Measurements from ENCODE around the gene WFDC9. TPM values are rescaled to one million over a fixed set of nuclear protein-coding genes. Genes with fewer than 3 reads are reported as not detected.

Gene WFDC9
- polyA plus RNA-seq, 1 donor (not counting 4 experiments of a cell fraction or from before 2014, with no cell fraction given): not detected

- Histone ChIP-seq H4K20me1 (ENCODE audit: control insufficient read depth, extremely low read depth, insufficient read depth, low read length) (no peaks in the 10 kb centered on the region), H3K36me3 (ENCODE audit: control insufficient read depth in 2 of 2, extremely low read depth in 1 of 2, insufficient read depth in 2 of 2, low read length in 2 of 2) (no peaks in the 10 kb centered on the region), H3K9ac (ENCODE audit: control insufficient read depth, extremely low read depth, insufficient read depth, low read length) (no peak overlapping the region), H3K9me1 (ENCODE audit: control insufficient read depth, extremely low read depth, insufficient read depth, low read length) (no peaks in the 10 kb centered on the region), H3K27me3 (ENCODE audit: control insufficient read depth, extremely low read depth, insufficient read depth, low read length) (no peaks in the 10 kb centered on the region), H3K4me2 (ENCODE audit: control insufficient read depth, extremely low read depth, insufficient read depth, low read depth, low read length) (no peak overlapping the region), H2AFZ (ENCODE audit: control insufficient read depth, low read length) (no peak overlapping the region), H3K27ac (ENCODE audit: control insufficient read depth, insufficient read depth, low read length) (no peak overlapping the region), H3K79me2 (ENCODE audit: control insufficient read depth, insufficient read depth, low read length) (no peaks in the 10 kb centered on the region), H3K4me1 (ENCODE audit: control insufficient read depth, extremely low read depth, insufficient read depth, low read length) (peaks cover 17% of the 10 kb centered on the region), H3K4me3 (ENCODE audit: control insufficient read depth in 2 of 3, extremely low read depth in 1 of 3, insufficient read depth in 2 of 3, low read depth in 1 of 3, low read length in 3 of 3) (no peak overlapping the region), H3K9me3 (ENCODE audit: control insufficient read depth, low read depth, low read length) (peaks cover 3% of the 10 kb centered on the region)
- DNase-seq (ENCODE audit: low read depth, low spot score): no peak
- no peak for TF ChIP-seq EZH2 (IDR thresholded peaks at IDR 0.05; ENCODE audit: low read length)
- TF ChIP-seq CTCF (optimal IDR thresholded peaks at IDR 0.05 in 1 of 3, IDR thresholded peaks at IDR 0.05 in 1 of 3, conservative IDR thresholded peaks at IDR 0.05 in 1 of 3; ENCODE audit: extremely low read depth in 1 of 3, insufficient read depth in 2 of 3, low read length in 3 of 3): no peak
- dilution Hi-C loops (cut with MboI; ENCODE audit: extremely low pct_ligation_motif_present, low sequenced_read_pairs): no loop called here
- FAIRE-seq: no peak
Measured at GRCh38 chr20:45612314-45612713, 18.8 kb downstream of the WFDC9 start.

GRCh38 chr20:45611054-45611453 is 20.0 kb downstream of the WFDC9 start:
- peak overlapping the region in 1 of 3 experiments; percentile 23 for H3K4me3 ChIP-seq (ENCODE audit: control insufficient read depth in 2 of 3, extremely low read depth in 1 of 3, insufficient read depth in 2 of 3, low read depth in 1 of 3, low read length in 3 of 3)
- H3K4me1 ChIP-seq (ENCODE audit: control insufficient read depth, extremely low read depth, insufficient read depth, low read length): peaks cover 19% of the 10 kb centered on the region
- H3K79me2 ChIP-seq (ENCODE audit: control insufficient read depth, insufficient read depth, low read length): no peaks in the 10 kb centered on the region
- DNase-seq (ENCODE audit: low read depth, low spot score): peak; percentile 26
- no peaks in the 10 kb centered on the region for H3K27me3 ChIP-seq (ENCODE audit: control insufficient read depth, extremely low read depth, insufficient read depth, low read length)
- H3K36me3 ChIP-seq (ENCODE audit: control insufficient read depth in 2 of 2, extremely low read depth in 1 of 2, insufficient read depth in 2 of 2, low read length in 2 of 2): no peaks in the 10 kb centered on the region
- peak overlapping the region; percentile 26 for H3K27ac ChIP-seq (ENCODE audit: control insufficient read depth, insufficient read depth, low read length)
- peak; percentile 81 for FAIRE-seq
- no peaks in the 10 kb centered on the region for H4K20me1 ChIP-seq (ENCODE audit: control insufficient read depth, extremely low read depth, insufficient read depth, low read length)
- peak overlapping the region; percentile 75 for H3K4me2 ChIP-seq (ENCODE audit: control insufficient read depth, extremely low read depth, insufficient read depth, low read depth, low read length)
- dilution Hi-C loops (cut with MboI; ENCODE audit: extremely low pct_ligation_motif_present, low sequenced_read_pairs): no loop called here
- peaks cover 6% of the 10 kb centered on the region for H3K9me3 ChIP-seq (ENCODE audit: control insufficient read depth, low read depth, low read length)
- no peak overlapping the region for H3K9ac ChIP-seq (ENCODE audit: control insufficient read depth, extremely low read depth, insufficient read depth, low read length)
- no peaks in the 10 kb centered on the region for H3K9me1 ChIP-seq (ENCODE audit: control insufficient read depth, extremely low read depth, insufficient read depth, low read length)
- peak overlapping the region; percentile 56 for H2AFZ ChIP-seq (ENCODE audit: control insufficient read depth, low read length)
- TF ChIP-seq CTCF (optimal IDR thresholded peaks at IDR 0.05 in 1 of 3, IDR thresholded peaks at IDR 0.05 in 1 of 3, conservative IDR thresholded peaks at IDR 0.05 in 1 of 3; ENCODE audit: extremely low read depth in 1 of 3, insufficient read depth in 2 of 3, low read length in 3 of 3): no peak
- TF ChIP-seq EZH2 (IDR thresholded peaks at IDR 0.05; ENCODE audit: low read length): no peak

Measured in keratinocyte (primary cell).